Liver (tissue), 9 donors: ENCODE data around the gene CHEK2. TPM values are rescaled to one million over a fixed set of nuclear protein-coding genes. Genes with fewer than 3 reads are reported as not detected.

Source experiments
- DNase-seq: peaks from one replicate; pipeline ENCODE4 v3.0.0-alpha.2; 2017; ENCODE audit warnings: low spot score
- H3K27ac ChIP-seq, 2 donors: one replicate each; pipeline ENCODE4 v1.7.0; 2013; ENCODE audit warnings: inconsistent platforms in 2 of 2, low read length in 2 of 2, control low read depth in 1 of 2, low read depth in 1 of 2, mild to moderate bottlenecking in 1 of 2
- H3K27me3 ChIP-seq, 4 donors: one replicate each; pipeline versions ENCODE4 v1.6.1 to v1.7.0; 2013; ENCODE audit warnings: low read length in 3 of 4, inconsistent platforms in 1 of 4, mild to moderate bottlenecking in 1 of 4, moderate library complexity in 1 of 4; ENCODE audit not compliant: control insufficient read depth in 4 of 4, insufficient read depth in 4 of 4
- H3K36me3 ChIP-seq, 4 donors: one replicate each; pipeline versions ENCODE4 v1.6.1 to v1.7.0; 2013; ENCODE audit warnings: low read length in 3 of 4, mild to moderate bottlenecking in 3 of 4, low read depth in 1 of 4, moderate library complexity in 1 of 4; ENCODE audit not compliant: control insufficient read depth in 4 of 4, insufficient read depth in 3 of 4
- H3K4me1 ChIP-seq, 4 donors: one replicate each; pipeline versions ENCODE4 v1.6.1 to v1.7.0; 2013; ENCODE audit warnings: low read length in 3 of 4, mild to moderate bottlenecking in 3 of 4, moderate library complexity in 1 of 4; ENCODE audit not compliant: control insufficient read depth in 4 of 4, insufficient read depth in 4 of 4
- H3K4me3 ChIP-seq, 3 donors: one replicate each; pipeline versions ENCODE4 v1.6.1 to v1.7.0; 2013; ENCODE audit warnings: low read length in 3 of 3, control low read depth in 1 of 3, low read depth in 1 of 3, mild to moderate bottlenecking in 1 of 3
- H3K9ac ChIP-seq, 2 donors: one replicate each; pipeline ENCODE4 v1.7.0; 2013; ENCODE audit warnings: low read length in 2 of 2, mild to moderate bottlenecking in 2 of 2, moderate library complexity in 2 of 2, control low read depth in 1 of 2, low read depth in 1 of 2
- H3K9me3 ChIP-seq, 4 donors: one replicate each; pipeline versions ENCODE4 v1.6.1 to v1.7.0; 2013; ENCODE audit warnings: low read length in 3 of 4; ENCODE audit not compliant: control insufficient read depth in 4 of 4
- ATF3 ChIP-seq: IDR thresholded peaks from 2 replicates; pipeline ENCODE4 v1.6.1; 2016; ENCODE audit warnings: antibody characterized with exemption
- EGR1 ChIP-seq, 2 donors: IDR thresholded peaks; 2 replicates each; pipeline ENCODE4 v1.6.1; 2016 to 2018; ENCODE audit warnings: antibody characterized with exemption in 2 of 2, low read depth in 2 of 2
- FOXA1 ChIP-seq: IDR thresholded peaks from 2 replicates; pipeline ENCODE4 v1.6.1; 2016; ENCODE audit warnings: antibody characterized with exemption
- FOXA2 ChIP-seq: IDR thresholded peaks from 2 replicates; pipeline ENCODE4 v1.6.1; 2016; ENCODE audit warnings: antibody characterized with exemption
- GABPA ChIP-seq, 2 donors: IDR thresholded peaks in 1 of 2; conservative IDR thresholded peaks in 1 of 2; 2 replicates each; pipeline ENCODE4 v1.6.1; 2016; ENCODE audit warnings: antibody characterized with exemption in 2 of 2, mild to moderate bottlenecking in 1 of 2, moderate library complexity in 1 of 2
- HNF4A ChIP-seq, 2 donors: conservative IDR thresholded peaks; 2 replicates each; pipeline ENCODE4 v1.6.1; 2016; ENCODE audit warnings: antibody characterized with exemption in 2 of 2, mild to moderate bottlenecking in 2 of 2
- HNF4G ChIP-seq: IDR thresholded peaks from 2 replicates; pipeline ENCODE4 v1.6.1; 2016; ENCODE audit warnings: antibody characterized with exemption
- JUND ChIP-seq, 2 donors: IDR thresholded peaks; 2 replicates each; pipeline ENCODE4 v1.6.1; 2016; ENCODE audit warnings: antibody characterized with exemption in 2 of 2
- NR2F2 ChIP-seq: IDR thresholded peaks from 2 replicates; pipeline ENCODE4 v1.6.1; 2016; ENCODE audit warnings: antibody characterized with exemption
- RAD21 ChIP-seq, 2 donors: IDR thresholded peaks; 2 replicates each; pipeline ENCODE4 v1.6.1; 2016; ENCODE audit warnings: antibody characterized with exemption in 2 of 2, mild to moderate bottlenecking in 2 of 2
- REST ChIP-seq: IDR thresholded peaks from 2 replicates; pipeline ENCODE4 v1.6.1; 2016; ENCODE audit warnings: antibody characterized with exemption, mild to moderate bottlenecking
- RXRA ChIP-seq, 2 donors: IDR thresholded peaks; 2 replicates each; pipeline ENCODE4 v1.6.1; 2017 to 2018; ENCODE audit warnings: antibody characterized with exemption in 2 of 2, mild to moderate bottlenecking in 1 of 2
- SP1 ChIP-seq: IDR thresholded peaks from 2 replicates; pipeline ENCODE4 v1.6.1; 2018; ENCODE audit warnings: antibody characterized with exemption, mild to moderate bottlenecking
- TAF1 ChIP-seq: conservative IDR thresholded peaks from 2 replicates; pipeline ENCODE4 v1.6.1; 2016; ENCODE audit warnings: antibody characterized with exemption, mild to moderate bottlenecking
- YY1 ChIP-seq: IDR thresholded peaks from 2 replicates; pipeline ENCODE4 v1.6.1; 2016; ENCODE audit warnings: antibody characterized with exemption, mild to moderate bottlenecking
- ZBTB33 ChIP-seq: IDR thresholded peaks from 2 replicates; pipeline ENCODE4 v1.6.1; 2016; ENCODE audit warnings: antibody characterized with exemption
- WGBS: extraction: QIAGEN DNeasy Blood & Tissue Kit; methylation state at CpG from one replicate; pipeline ENCODE4 v1.1.7; 2013; 5-methylcytosine and 5-hydroxymethylcytosine counted together
- polyA plus RNA-seq, 2 donors: library from polyadenylated mRNA; stranded (reverse) in 1 of 2; unstranded in 1 of 2; fragments of 200-250 nt in 1 of 2; fragments of >200 nt in 1 of 2; fragmentation: Nextera tagmentation in 1 of 2; extraction: Ambion mirVana in 1 of 2; gene quantifications; one replicate each; pipeline versions ENCODE4 v1.2.1 to v1.2.3, GENCODE V29; 2013 to 2015
- total RNA-seq, 2 donors: library from RNA; depleted of rRNA; stranded (reverse); fragments of >200 nt; gene quantifications; one replicate each; pipeline ENCODE4 v1.2.3, GENCODE V29; 2014
- TF ChIP-seq, protein P1 (sequence below): IDR thresholded peaks from 2 replicates; pipeline ENCODE4 v1.6.1; 2016; ENCODE audit warnings: antibody characterized with exemption
- TF ChIP-seq, protein P2 (sequence below): fragments of 150-350 bp; IDR thresholded peaks from 2 replicates; pipeline ENCODE4 v1.5.1; 2017; ENCODE audit warnings: improper control_type of control experiment, low read depth, low read length; ENCODE audit not compliant: missing input control
- donor health status: healthy.
- donor health status: healthy.
- donor health status: healthy.
- donor health status: healthy.
- donor health status: healthy.

The CHEK2 gene
- total and polyA plus RNA-seq, 4 donors, result 1.4 to 10.6 (median 2.8) TPM

- TF ChIP-seq RAD21 (IDR thresholded peaks at IDR 0.05), result no peak
- TF ChIP-seq SP1, result no peak
- TF ChIP-seq YY1, result no peak
- no peak for TF ChIP-seq GABPA (IDR thresholded peaks at IDR 0.05 in 1 of 2, conservative IDR thresholded peaks at IDR 0.05 in 1 of 2)
Measured at GRCh38 chr22:28674121-28674563, 67.5 kb downstream of the CHEK2 start (continued).

- Histone ChIP-seq H3K4me1 (no peaks in the 10 kb centered on the region), H3K27ac (no peak overlapping the region), H3K4me3 (no peak overlapping the region), H3K9ac (no peak overlapping the region), H3K27me3 (no peaks in the 10 kb centered on the region), H3K36me3 (no peaks in the 10 kb centered on the region), H3K9me3 (no peaks in the 10 kb centered on the region)
- no peak for DNase-seq
- TF ChIP-seq JUND (IDR thresholded peaks at IDR 0.05), result no peak
- no peak for TF ChIP-seq RAD21 (IDR thresholded peaks at IDR 0.05)
- no peak for TF ChIP-seq REST
- no peak for TF ChIP-seq HNF4A (conservative IDR thresholded peaks at IDR 0.05)
- no peak for TF ChIP-seq FOXA1
- TF ChIP-seq NR2F2, result no peak
- TF ChIP-seq, protein P1, sequence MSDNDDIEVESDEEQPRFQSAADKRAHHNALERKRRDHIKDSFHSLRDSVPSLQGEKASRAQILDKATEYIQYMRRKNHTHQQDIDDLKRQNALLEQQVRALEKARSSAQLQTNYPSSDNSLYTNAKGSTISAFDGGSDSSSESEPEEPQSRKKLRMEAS, result no peak
- TF ChIP-seq ZBTB33, result no peak
- TF ChIP-seq RXRA (IDR thresholded peaks at IDR 0.05), result no peak
- no peak for TF ChIP-seq EGR1 (IDR thresholded peaks at IDR 0.05; ENCODE audit: low read depth in 2 of 2)
- TF ChIP-seq SP1, result no peak
- TF ChIP-seq YY1, result no peak
- no peak for TF ChIP-seq FOXA2
- TF ChIP-seq TAF1, result no peak
- no peak for TF ChIP-seq HNF4G
- TF ChIP-seq, protein P2, sequence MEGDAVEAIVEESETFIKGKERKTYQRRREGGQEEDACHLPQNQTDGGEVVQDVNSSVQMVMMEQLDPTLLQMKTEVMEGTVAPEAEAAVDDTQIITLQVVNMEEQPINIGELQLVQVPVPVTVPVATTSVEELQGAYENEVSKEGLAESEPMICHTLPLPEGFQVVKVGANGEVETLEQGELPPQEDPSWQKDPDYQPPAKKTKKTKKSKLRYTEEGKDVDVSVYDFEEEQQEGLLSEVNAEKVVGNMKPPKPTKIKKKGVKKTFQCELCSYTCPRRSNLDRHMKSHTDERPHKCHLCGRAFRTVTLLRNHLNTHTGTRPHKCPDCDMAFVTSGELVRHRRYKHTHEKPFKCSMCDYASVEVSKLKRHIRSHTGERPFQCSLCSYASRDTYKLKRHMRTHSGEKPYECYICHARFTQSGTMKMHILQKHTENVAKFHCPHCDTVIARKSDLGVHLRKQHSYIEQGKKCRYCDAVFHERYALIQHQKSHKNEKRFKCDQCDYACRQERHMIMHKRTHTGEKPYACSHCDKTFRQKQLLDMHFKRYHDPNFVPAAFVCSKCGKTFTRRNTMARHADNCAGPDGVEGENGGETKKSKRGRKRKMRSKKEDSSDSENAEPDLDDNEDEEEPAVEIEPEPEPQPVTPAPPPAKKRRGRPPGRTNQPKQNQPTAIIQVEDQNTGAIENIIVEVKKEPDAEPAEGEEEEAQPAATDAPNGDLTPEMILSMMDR, result no peak
- TF ChIP-seq ATF3, result no peak
- TF ChIP-seq GABPA (IDR thresholded peaks at IDR 0.05 in 1 of 2, conservative IDR thresholded peaks at IDR 0.05 in 1 of 2), result no peak
- 95% methylated on average over 3 of the region's 3 CpGs for WGBS
Measured at GRCh38 chr22:28670756-28671155, 70.9 kb downstream of the CHEK2 start.
